Mucosa of stomach (tissue), 1 donor: Measurements from ENCODE around the gene NPAS2.

Experiments
- H3K27me3 ChIP-seq: one replicate; pipeline ENCODE4 v1.7.0; 2013; ENCODE audit warnings: mild to moderate bottlenecking, low read length; ENCODE audit not compliant: control insufficient read depth, insufficient read depth
- H3K36me3 ChIP-seq: one replicate; pipeline ENCODE4 v1.7.0; 2013; ENCODE audit warnings: low read length; ENCODE audit not compliant: control insufficient read depth, insufficient read depth
- H3K4me1 ChIP-seq: one replicate; pipeline ENCODE4 v1.7.0; 2013; ENCODE audit warnings: mild to moderate bottlenecking, low read length; ENCODE audit not compliant: control insufficient read depth, insufficient read depth
- H3K4me3 ChIP-seq: one replicate; pipeline ENCODE4 v1.7.0; 2013; ENCODE audit warnings: low read length
- H3K9ac ChIP-seq: one replicate; pipeline ENCODE4 v1.7.0; 2013; ENCODE audit warnings: mild to moderate bottlenecking, low read length, moderate library complexity
- H3K9me3 ChIP-seq: one replicate; pipeline ENCODE4 v1.7.0; 2013; ENCODE audit warnings: mild to moderate bottlenecking, low read length, moderate library complexity; ENCODE audit not compliant: control insufficient read depth
- donor health status: Pancreatic carcinoma.

Gene NPAS2

GRCh38 chr2:100978582-100979191 is 158.7 kb downstream of the NPAS2 start:
- Histone ChIP-seq H3K36me3 (peaks cover 10% of the 10 kb centered on the region), H3K9me3 (no peaks in the 10 kb centered on the region), H3K4me1 (no peaks in the 10 kb centered on the region), H3K9ac (no peak overlapping the region), H3K4me3 (no peak overlapping the region), H3K27me3 (no peaks in the 10 kb centered on the region)

GRCh38 chr2:100980046-100980445 is 160.1 kb downstream of the NPAS2 start:
- H3K9me3 ChIP-seq = no peaks in the 10 kb centered on the region

GRCh38 chr2:100981011-100981410 is 161.1 kb downstream of the NPAS2 start:
- peaks cover 6% of the 10 kb centered on the region for H3K36me3 ChIP-seq
- H3K9me3 ChIP-seq = no peaks in the 10 kb centered on the region
- H3K9ac ChIP-seq = no peak overlapping the region
- H3K4me3 ChIP-seq = no peak overlapping the region
- no peaks in the 10 kb centered on the region for H3K4me1 ChIP-seq
- H3K27me3 ChIP-seq = no peaks in the 10 kb centered on the region

More at GRCh38 chr2:100980046-100980445, 160.1 kb downstream of the NPAS2 start:
- no peak overlapping the region for H3K9ac ChIP-seq
- H3K4me3 ChIP-seq = no peak overlapping the region
- H3K36me3 ChIP-seq = peaks cover 10% of the 10 kb centered on the region
- no peaks in the 10 kb centered on the region for H3K4me1 ChIP-seq
- no peaks in the 10 kb centered on the region for H3K27me3 ChIP-seq

GRCh38 chr2:100982431-100982861 is 162.5 kb downstream of the NPAS2 start:
- peaks cover 1% of the 10 kb centered on the region for H3K36me3 ChIP-seq
- H3K9ac ChIP-seq = no peak overlapping the region
- no peaks in the 10 kb centered on the region for H3K9me3 ChIP-seq
- H3K4me1 ChIP-seq = no peaks in the 10 kb centered on the region
- no peaks in the 10 kb centered on the region for H3K27me3 ChIP-seq
- no peak overlapping the region for H3K4me3 ChIP-seq

- no peak overlapping the region for H3K9ac ChIP-seq
- no peak overlapping the region for H3K4me3 ChIP-seq
- H3K4me1 ChIP-seq = no peaks in the 10 kb centered on the region
- H3K9me3 ChIP-seq = no peaks in the 10 kb centered on the region
- H3K27me3 ChIP-seq = no peaks in the 10 kb centered on the region
- no peaks in the 10 kb centered on the region for H3K36me3 ChIP-seq
These were observed 163.3 kb downstream of the NPAS2 start for GRCh38 chr2:100983201-100983600.

- Histone ChIP-seq H3K9ac (no peak overlapping the region), H3K9me3 (no peaks in the 10 kb centered on the region), H3K4me3 (no peak overlapping the region), H3K36me3 (no peaks in the 10 kb centered on the region), H3K4me1 (no peaks in the 10 kb centered on the region), H3K27me3 (no peaks in the 10 kb centered on the region)
These were observed 163.9 kb downstream of the NPAS2 start for GRCh38 chr2:100983684-100984310.

GRCh38 chr2:100984892-100985307 is 165.0 kb downstream of the NPAS2 start:
- H3K36me3 ChIP-seq = no peaks in the 10 kb centered on the region
- H3K4me3 ChIP-seq = no peak overlapping the region
- H3K27me3 ChIP-seq = no peaks in the 10 kb centered on the region
- H3K9ac ChIP-seq = no peak overlapping the region
- H3K9me3 ChIP-seq = no peaks in the 10 kb centered on the region
- H3K4me1 ChIP-seq = no peaks in the 10 kb centered on the region

- Histone ChIP-seq H3K9me3 (no peaks in the 10 kb centered on the region), H3K4me3 (no peak overlapping the region), H3K9ac (no peak overlapping the region), H3K4me1 (no peaks in the 10 kb centered on the region), H3K36me3 (no peaks in the 10 kb centered on the region), H3K27me3 (no peaks in the 10 kb centered on the region)
These were observed 166.2 kb downstream of the NPAS2 start for GRCh38 chr2:100986157-100986556.

GRCh38 chr2:100987536-100987935 is 167.6 kb downstream of the NPAS2 start:
- Histone ChIP-seq H3K4me1 (no peaks in the 10 kb centered on the region), H3K27me3 (no peaks in the 10 kb centered on the region), H3K36me3 (no peaks in the 10 kb centered on the region)

GRCh38 chr2:100987974-100988373 is 168.0 kb downstream of the NPAS2 start:
- Histone ChIP-seq H3K9ac (no peak overlapping the region), H3K27me3 (no peaks in the 10 kb centered on the region), H3K36me3 (no peaks in the 10 kb centered on the region)

More at GRCh38 chr2:100987536-100987935, 167.6 kb downstream of the NPAS2 start:
- H3K9me3 ChIP-seq = no peaks in the 10 kb centered on the region
- no peak overlapping the region for H3K4me3 ChIP-seq
- no peak overlapping the region for H3K9ac ChIP-seq

GRCh38 chr2:100988630-100989417 is 168.9 kb downstream of the NPAS2 start:
- Histone ChIP-seq H3K9ac (no peak overlapping the region), H3K27me3 (no peaks in the 10 kb centered on the region), H3K4me1 (no peaks in the 10 kb centered on the region), H3K9me3 (no peaks in the 10 kb centered on the region), H3K4me3 (no peak overlapping the region), H3K36me3 (no peaks in the 10 kb centered on the region)

More at GRCh38 chr2:100987974-100988373, 168.0 kb downstream of the NPAS2 start:
- H3K9me3 ChIP-seq = no peaks in the 10 kb centered on the region
- no peaks in the 10 kb centered on the region for H3K4me1 ChIP-seq
- no peak overlapping the region for H3K4me3 ChIP-seq

- no peaks in the 10 kb centered on the region for H3K9me3 ChIP-seq
These were observed 169.7 kb downstream of the NPAS2 start for GRCh38 chr2:100989666-100990065.

More at GRCh38 chr2:100989666-100990065, 169.7 kb downstream of the NPAS2 start:
- no peak overlapping the region for H3K4me3 ChIP-seq
- no peaks in the 10 kb centered on the region for H3K4me1 ChIP-seq
- H3K9ac ChIP-seq = no peak overlapping the region
- no peaks in the 10 kb centered on the region for H3K36me3 ChIP-seq
- H3K27me3 ChIP-seq = no peaks in the 10 kb centered on the region
